Caco-2 (cell line): ENCODE measurements around the gene SLC25A5. TPM values are rescaled to one million over a fixed set of nuclear protein-coding genes. Genes with fewer than 3 reads are reported as not detected.

ENCODE experiments used
- BruUV-seq: library from RNA; stranded (reverse); fragments of 400-500 nt; replicated peaks from 2 replicates; lab custom pipeline; 2021; lab: Mats Ljungman, UMichigan
- CTCF ChIA-PET: fragments of 300-600 bp; sonication (Branson Sonifier 250); formaldehyde crosslinking; loops from one replicate; lab custom pipeline; 2022; ENCODE audit warnings: antibody characterized with exemption; lab: Charles Lee
- POLR2A ChIA-PET: fragments of 300-600 bp; sonication (Branson Sonifier 250); formaldehyde crosslinking; loops from one replicate; lab custom pipeline; 2022; ENCODE audit warnings: antibody characterized with exemption; lab: Charles Lee
- DNase-seq, 2 experiments: peaks; one replicate each; pipeline versions ENCODE4 v3.0.0 to v3.0.0-alpha.2; 2020 to 2022
- H3K27me3 ChIP-seq: replicated peaks from 2 replicates; pipeline ENCODE4 v1.6.0; 2011; ENCODE audit warnings: low read length; ENCODE audit not compliant: control insufficient read depth, insufficient read depth
- H3K36me3 ChIP-seq: 2 replicates; pipeline ENCODE4 v1.5.1; 2011; ENCODE audit warnings: low read length; ENCODE audit not compliant: control insufficient read depth, insufficient read depth
- H3K4me1 ChIP-seq: fragments of 250-450 bp; sonication (Bioruptor Pico); 2 replicates; pipeline ENCODE4 v1.5.1; 2020; ENCODE audit warnings: mild to moderate bottlenecking
- H3K4me3 ChIP-seq: 2 replicates; pipeline ENCODE4 v1.5.1; 2011; ENCODE audit warnings: low read depth, mild to moderate bottlenecking, control low read depth, low read length
- H3K9me3 ChIP-seq: fragments of 250-450 bp; sonication (Bioruptor Pico); 2 replicates; pipeline ENCODE4 v1.5.1; 2020; ENCODE audit warnings: mild to moderate bottlenecking, moderate library complexity
- H3K27ac Mint-ChIP-seq: one replicate; pipeline ENCODE4 v1.8.0; 2022; ENCODE audit warnings: mixed read lengths; ENCODE audit not compliant: unreplicated experiment
- H3K27me3 Mint-ChIP-seq: one replicate; pipeline ENCODE4 v1.8.0; 2022; ENCODE audit warnings: mixed read lengths; ENCODE audit not compliant: insufficient read depth, unreplicated experiment
- H3K36me3 Mint-ChIP-seq: one replicate; pipeline ENCODE4 v1.8.0; 2022; ENCODE audit warnings: mild to moderate bottlenecking, mixed read lengths; ENCODE audit not compliant: insufficient read depth, unreplicated experiment
- H3K4me1 Mint-ChIP-seq: one replicate; pipeline ENCODE4 v1.8.0; 2022; ENCODE audit warnings: low read depth, mixed read lengths; ENCODE audit not compliant: unreplicated experiment
- H3K4me3 Mint-ChIP-seq: one replicate; pipeline ENCODE4 v1.8.0; 2022; ENCODE audit warnings: mild to moderate bottlenecking, moderate library complexity, mixed read lengths; ENCODE audit not compliant: unreplicated experiment
- H3K9me3 Mint-ChIP-seq: one replicate; pipeline ENCODE4 v1.8.0; 2022; ENCODE audit warnings: mixed read lengths; ENCODE audit not compliant: unreplicated experiment
- intact Hi-C: fragments of 100-400 bp; cut with micrococcal nuclease; formaldehyde crosslinking; loops from one replicate; pipeline ENCODE4 v1.10.0; 2022; ENCODE audit not compliant: unreplicated experiment
- total RNA-seq: library from RNA; stranded (reverse); gene quantifications from 2 replicates; pipeline ENCODE4 v1.2.3, GENCODE V29; 2022
- TF ChIP-seq, protein P1 (sequence below), 2 experiments: fragments of 200-600 bp in 1 of 2; IDR thresholded peaks; 1 replicate in 1 of 2; 2 replicates in 1 of 2; pipeline versions ENCODE4 v1.5.1 to v1.8.0; 2011 to 2022; ENCODE audit warnings: antibody characterized with exemption in 1 of 2, control low read depth in 1 of 2, inconsistent platforms in 1 of 2, low read depth in 1 of 2, low read length in 1 of 2, mild to moderate bottlenecking in 1 of 2, moderate library complexity in 1 of 2; ENCODE audit not compliant: insufficient read depth in 1 of 2, severe bottlenecking in 1 of 2, unreplicated experiment in 1 of 2

SLC25A5 gene
- total RNA-seq, 1 experiment from 2014 or later, result 416 TPM

DNA sequence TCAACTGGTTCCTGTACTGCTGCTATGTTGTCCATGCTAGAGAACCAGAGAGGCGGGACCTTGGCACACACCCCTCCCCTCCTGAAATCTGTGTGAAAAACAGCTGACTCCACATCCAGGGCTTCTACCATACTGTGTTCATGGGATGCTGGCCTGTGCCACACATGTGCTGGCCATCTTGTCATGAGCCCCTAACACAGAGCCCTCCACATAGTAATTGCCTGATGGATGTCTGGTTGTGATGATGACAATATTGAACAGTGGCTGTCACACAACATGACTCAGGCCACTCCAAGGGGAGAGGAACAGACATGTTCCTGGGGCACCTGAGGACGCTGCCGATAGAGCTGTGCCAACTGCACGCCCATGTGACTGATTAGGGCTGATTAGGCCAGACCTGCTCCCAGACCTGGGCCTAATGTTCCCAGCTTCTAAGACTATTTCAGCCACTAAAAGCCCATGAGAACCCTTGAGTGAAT lies 13.1 kb downstream of the SLC25A5 start:
- no peaks in the 10 kb centered on the region for H3K9me3 Mint-ChIP-seq
- intact Hi-C loops, result no loop called here
- TF ChIP-seq, protein P1, sequence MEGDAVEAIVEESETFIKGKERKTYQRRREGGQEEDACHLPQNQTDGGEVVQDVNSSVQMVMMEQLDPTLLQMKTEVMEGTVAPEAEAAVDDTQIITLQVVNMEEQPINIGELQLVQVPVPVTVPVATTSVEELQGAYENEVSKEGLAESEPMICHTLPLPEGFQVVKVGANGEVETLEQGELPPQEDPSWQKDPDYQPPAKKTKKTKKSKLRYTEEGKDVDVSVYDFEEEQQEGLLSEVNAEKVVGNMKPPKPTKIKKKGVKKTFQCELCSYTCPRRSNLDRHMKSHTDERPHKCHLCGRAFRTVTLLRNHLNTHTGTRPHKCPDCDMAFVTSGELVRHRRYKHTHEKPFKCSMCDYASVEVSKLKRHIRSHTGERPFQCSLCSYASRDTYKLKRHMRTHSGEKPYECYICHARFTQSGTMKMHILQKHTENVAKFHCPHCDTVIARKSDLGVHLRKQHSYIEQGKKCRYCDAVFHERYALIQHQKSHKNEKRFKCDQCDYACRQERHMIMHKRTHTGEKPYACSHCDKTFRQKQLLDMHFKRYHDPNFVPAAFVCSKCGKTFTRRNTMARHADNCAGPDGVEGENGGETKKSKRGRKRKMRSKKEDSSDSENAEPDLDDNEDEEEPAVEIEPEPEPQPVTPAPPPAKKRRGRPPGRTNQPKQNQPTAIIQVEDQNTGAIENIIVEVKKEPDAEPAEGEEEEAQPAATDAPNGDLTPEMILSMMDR (IDR thresholded peaks at IDR 0.05; ENCODE audit: insufficient read depth in 1 of 2, low read depth in 1 of 2, low read length in 1 of 2, severe bottlenecking in 1 of 2, unreplicated experiment in 1 of 2), result no peak
- no TSS peak for BruUV-seq
- no peaks in the 10 kb centered on the region for H3K9me3 ChIP-seq
- no peak for DNase-seq
- peaks cover 14% of the 10 kb centered on the region for H3K36me3 Mint-ChIP-seq
- H3K27ac Mint-ChIP-seq, result no peak overlapping the region
- H3K4me1 Mint-ChIP-seq, result peaks cover 9% of the 10 kb centered on the region
- ChIA-PET CTCF (interaction anchor here (1.6 kb wide), 1 partner anchor 13 kb away, joined by 5 read pairs; the partner anchor contains the start of gene SLC25A5), POLR2A (no interaction called here)
- H3K4me1 ChIP-seq, result peaks cover 21% of the 10 kb centered on the region
- H3K27me3 ChIP-seq, result no peaks in the 10 kb centered on the region
- no peak overlapping the region for H3K4me3 Mint-ChIP-seq
- no peaks in the 10 kb centered on the region for H3K27me3 Mint-ChIP-seq
- no peaks in the 10 kb centered on the region for H3K36me3 ChIP-seq
- H3K4me3 ChIP-seq, result no peak overlapping the region

DNA sequence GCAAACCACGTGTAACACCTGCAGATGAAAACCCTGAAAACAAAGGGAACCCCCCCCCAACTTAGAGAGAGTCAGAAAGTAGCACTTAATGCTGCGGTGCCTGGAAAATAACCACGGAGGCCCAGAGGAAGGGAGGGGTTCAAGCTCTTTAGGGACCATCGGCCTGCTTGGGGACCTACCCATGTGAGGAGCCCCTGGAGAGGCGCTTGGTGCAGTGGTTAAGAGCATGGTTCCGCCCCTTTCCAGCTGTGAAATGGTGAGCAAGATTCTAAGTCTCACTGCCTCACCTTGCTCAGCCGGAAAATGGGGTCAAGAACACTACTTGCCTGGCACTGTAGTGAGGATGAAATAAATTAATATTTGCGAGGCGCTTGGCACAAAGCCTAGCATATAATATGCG lies 13.8 kb downstream of the SLC25A5 start:
- intact Hi-C loops, result no loop called here
- Mint-ChIP-seq H3K4me3 (peak overlapping the region; percentile 66), H3K4me1 (peaks cover 6% of the 10 kb centered on the region), H3K36me3 (peaks cover 14% of the 10 kb centered on the region), H3K9me3 (no peaks in the 10 kb centered on the region), H3K27ac (peak overlapping the region; percentile 63), H3K27me3 (no peaks in the 10 kb centered on the region)
- TF ChIP-seq, protein P1 (IDR thresholded peaks at IDR 0.05; ENCODE audit: insufficient read depth in 1 of 2, low read depth in 1 of 2, low read length in 1 of 2, severe bottlenecking in 1 of 2, unreplicated experiment in 1 of 2), result no peak
- ChIA-PET CTCF (interaction anchor here (1.0 to 1.6 kb wide), 2 partner anchors 14 to 30 kb away, joined by 5 to 7 read pairs; partner anchors contain the start of gene SLC25A5), POLR2A (no interaction called here)
- Histone ChIP-seq H3K4me1 (peaks cover 15% of the 10 kb centered on the region), H3K9me3 (no peaks in the 10 kb centered on the region), H3K36me3 (no peaks in the 10 kb centered on the region), H3K4me3 (no peak overlapping the region), H3K27me3 (no peaks in the 10 kb centered on the region)
- BruUV-seq, result no TSS peak
- no peak for DNase-seq

DNA sequence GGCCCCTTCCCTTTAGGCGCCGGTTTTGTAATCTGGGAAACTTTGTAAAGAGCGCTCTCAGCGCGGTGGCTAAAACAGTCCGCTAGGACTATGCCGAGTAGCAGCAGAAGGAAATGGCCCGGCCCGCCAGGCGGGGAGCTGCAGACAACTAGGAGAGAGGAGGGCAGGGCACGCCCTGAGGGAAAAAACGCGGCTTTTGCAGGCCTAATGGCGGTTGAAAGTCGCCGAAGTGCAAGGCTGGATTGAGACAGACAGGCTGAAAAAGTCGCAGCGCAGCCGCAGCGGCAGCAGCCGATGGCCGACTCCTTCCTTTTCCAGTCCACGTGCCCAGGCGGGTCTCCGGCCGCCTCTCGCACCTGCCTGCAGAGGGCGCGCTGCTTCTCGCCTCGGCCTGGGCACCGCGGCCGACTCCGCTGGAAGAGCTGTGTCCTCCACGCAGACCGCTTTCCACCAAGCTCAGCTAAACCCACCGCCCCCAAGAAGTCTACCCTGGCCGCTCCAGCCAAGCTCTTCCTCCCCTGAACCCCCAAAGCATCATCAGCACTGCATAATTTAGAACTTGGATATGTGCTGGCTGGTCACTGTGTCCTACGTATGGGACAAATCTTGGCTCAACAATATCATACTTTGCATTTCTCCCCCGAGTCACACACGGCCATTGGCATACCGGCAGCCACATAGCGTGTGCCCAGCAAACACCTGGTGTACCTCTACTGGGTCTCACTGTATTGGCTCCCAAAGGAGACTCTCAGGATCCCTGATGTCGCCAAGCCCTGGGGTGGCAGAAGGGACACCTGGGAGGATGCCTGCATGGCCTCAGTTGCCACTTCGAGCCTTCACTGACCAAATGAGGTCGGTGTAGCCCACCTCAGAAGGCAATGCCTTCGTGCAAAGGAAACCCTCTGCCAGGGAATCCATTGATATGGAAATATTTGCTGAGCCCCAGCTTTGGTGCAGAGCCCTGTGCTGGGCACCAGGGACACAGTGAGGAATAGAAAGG lies 14.5 kb downstream of the SLC25A5 start:
- Mint-ChIP-seq H3K36me3 (peaks cover 11% of the 10 kb centered on the region), H3K27me3 (no peaks in the 10 kb centered on the region), H3K4me1 (peaks cover 6% of the 10 kb centered on the region), H3K9me3 (no peaks in the 10 kb centered on the region), H3K4me3 (peak overlapping the region; percentile 66), H3K27ac (peak overlapping the region; percentile 63)
- POLR2A ChIA-PET, result interaction anchor here (0.7 kb wide), 1 partner anchor 30 kb away, joined by 3 read pairs; no protein-coding TSS in a partner anchor
- Histone ChIP-seq H3K9me3 (no peaks in the 10 kb centered on the region), H3K27me3 (no peaks in the 10 kb centered on the region), H3K4me3 (peak overlapping the region; percentile 20), H3K4me1 (peaks cover 10% of the 10 kb centered on the region), H3K36me3 (no peaks in the 10 kb centered on the region)
- DNase-seq, result peak; percentile 52 to 61
- TF ChIP-seq, protein P1 (IDR thresholded peaks at IDR 0.05; ENCODE audit: insufficient read depth in 1 of 2, low read depth in 1 of 2, low read length in 1 of 2, severe bottlenecking in 1 of 2, unreplicated experiment in 1 of 2), result peak; percentile 34 to 57
- CTCF ChIA-PET, result interaction anchor here (0.7 to 1.6 kb wide), 5 partner anchors 8 to 93 kb away, joined by 3 to 7 read pairs (median 4); partner anchors contain the start of gene SLC25A5
- intact Hi-C loops, result no loop called here
- no TSS peak for BruUV-seq
